Neural crest cell (in vitro differentiated cells): ENCODE data around the gene TCTN3. TPM values are rescaled to one million over a fixed set of nuclear protein-coding genes. Genes with fewer than 3 reads are reported as not detected.
"Not testable (repeated sequence)": the region's sequence is repeated elsewhere in the genome, so short reads cannot be mapped to it uniquely, and the experiment has no call there.

Experiments used
- DNase-seq: peaks from one replicate; pipeline ENCODE4 v3.0.0; 2021; ENCODE audit warnings: low read depth, mixed read lengths, low spot score
- H3K27ac Mint-ChIP-seq: one replicate; pipeline ENCODE4 v1.8.0; 2021; ENCODE audit warnings: mild to moderate bottlenecking, mixed read lengths; ENCODE audit not compliant: unreplicated experiment
- H3K27me3 Mint-ChIP-seq: 2 replicates; pipeline ENCODE4 v1.8.0; 2021; ENCODE audit warnings: low read depth, mild to moderate bottlenecking, mixed read lengths
- H3K36me3 Mint-ChIP-seq: 2 replicates; pipeline ENCODE4 v1.8.0; 2021; ENCODE audit warnings: low read depth, mild to moderate bottlenecking, mixed read lengths
- H3K4me1 Mint-ChIP-seq: 2 replicates; pipeline ENCODE4 v1.8.0; 2021; ENCODE audit warnings: mixed read lengths
- H3K4me3 Mint-ChIP-seq: one replicate; pipeline ENCODE4 v1.8.0; 2021; ENCODE audit warnings: mild to moderate bottlenecking, mixed read lengths
- H3K9me3 Mint-ChIP-seq: 2 replicates; pipeline ENCODE4 v1.8.0; 2021; ENCODE audit warnings: mixed read lengths
- total RNA-seq: library from RNA; stranded (reverse); gene quantifications from 2 replicates; pipeline ENCODE4 v1.2.1, GENCODE V29; 2021
- TF ChIP-seq, protein P1 (sequence below): fragments of 200-600 bp; sonication (generic); conservative IDR thresholded peaks from 2 replicates; pipeline ENCODE4 v1.5.0; 2021; ENCODE audit warnings: antibody characterized with exemption, mild to moderate bottlenecking

The TCTN3 gene
- total RNA-seq, 1 donor from 2014 or later = 45.5 TPM

DNA sequence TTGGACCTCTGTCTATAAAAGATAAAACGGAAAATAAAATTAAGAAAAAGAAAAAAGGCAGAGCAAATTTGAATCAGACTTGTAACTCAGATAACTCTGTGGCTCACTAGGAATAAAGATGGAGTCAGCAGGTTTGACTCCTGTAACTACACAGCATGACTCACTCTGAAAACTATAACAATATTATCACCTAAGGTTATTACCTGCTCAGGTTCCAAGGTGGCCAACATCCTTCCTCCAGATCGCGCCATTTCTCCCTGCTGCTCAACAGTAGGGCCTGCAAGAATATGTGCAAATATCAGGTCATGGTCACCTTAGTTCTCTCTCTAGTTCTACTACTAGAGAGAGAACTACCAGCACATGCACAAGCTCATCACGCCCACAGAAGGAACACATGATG is 67.2 kb downstream of the TCTN3 start:
- Mint-ChIP-seq H3K4me3 (no peak overlapping the region), H3K9me3 (no peaks in the 10 kb centered on the region)

DNA sequence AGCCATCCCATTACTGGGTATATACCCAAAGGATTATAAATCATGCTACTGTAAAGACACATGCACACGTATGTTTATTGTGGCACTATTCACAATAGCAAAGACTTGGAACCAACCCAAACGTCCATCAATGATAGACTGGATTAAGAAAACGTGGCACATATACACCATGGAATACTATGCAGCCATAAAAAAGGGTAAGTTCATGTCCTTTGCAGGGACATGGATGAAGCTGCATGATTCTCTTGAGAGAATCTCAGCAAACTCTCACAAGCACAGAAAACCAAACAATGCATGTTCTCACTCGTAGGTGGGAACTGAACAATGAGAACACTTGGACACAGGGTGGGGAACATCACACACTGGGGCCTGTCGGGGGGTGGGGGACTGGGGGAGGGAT is 73.3 kb downstream of the TCTN3 start:
- H3K27ac Mint-ChIP-seq = not testable (repeated sequence)

More for the DNA sequence above, 67.2 kb downstream of the TCTN3 start:
- H3K27ac Mint-ChIP-seq = no peak overlapping the region
- no peaks in the 10 kb centered on the region for H3K27me3 Mint-ChIP-seq
- TF ChIP-seq, protein P1, sequence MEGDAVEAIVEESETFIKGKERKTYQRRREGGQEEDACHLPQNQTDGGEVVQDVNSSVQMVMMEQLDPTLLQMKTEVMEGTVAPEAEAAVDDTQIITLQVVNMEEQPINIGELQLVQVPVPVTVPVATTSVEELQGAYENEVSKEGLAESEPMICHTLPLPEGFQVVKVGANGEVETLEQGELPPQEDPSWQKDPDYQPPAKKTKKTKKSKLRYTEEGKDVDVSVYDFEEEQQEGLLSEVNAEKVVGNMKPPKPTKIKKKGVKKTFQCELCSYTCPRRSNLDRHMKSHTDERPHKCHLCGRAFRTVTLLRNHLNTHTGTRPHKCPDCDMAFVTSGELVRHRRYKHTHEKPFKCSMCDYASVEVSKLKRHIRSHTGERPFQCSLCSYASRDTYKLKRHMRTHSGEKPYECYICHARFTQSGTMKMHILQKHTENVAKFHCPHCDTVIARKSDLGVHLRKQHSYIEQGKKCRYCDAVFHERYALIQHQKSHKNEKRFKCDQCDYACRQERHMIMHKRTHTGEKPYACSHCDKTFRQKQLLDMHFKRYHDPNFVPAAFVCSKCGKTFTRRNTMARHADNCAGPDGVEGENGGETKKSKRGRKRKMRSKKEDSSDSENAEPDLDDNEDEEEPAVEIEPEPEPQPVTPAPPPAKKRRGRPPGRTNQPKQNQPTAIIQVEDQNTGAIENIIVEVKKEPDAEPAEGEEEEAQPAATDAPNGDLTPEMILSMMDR = no peak
- no peaks in the 10 kb centered on the region for H3K4me1 Mint-ChIP-seq
- no peak for DNase-seq
- H3K36me3 Mint-ChIP-seq = peaks cover 17% of the 10 kb centered on the region

DNA sequence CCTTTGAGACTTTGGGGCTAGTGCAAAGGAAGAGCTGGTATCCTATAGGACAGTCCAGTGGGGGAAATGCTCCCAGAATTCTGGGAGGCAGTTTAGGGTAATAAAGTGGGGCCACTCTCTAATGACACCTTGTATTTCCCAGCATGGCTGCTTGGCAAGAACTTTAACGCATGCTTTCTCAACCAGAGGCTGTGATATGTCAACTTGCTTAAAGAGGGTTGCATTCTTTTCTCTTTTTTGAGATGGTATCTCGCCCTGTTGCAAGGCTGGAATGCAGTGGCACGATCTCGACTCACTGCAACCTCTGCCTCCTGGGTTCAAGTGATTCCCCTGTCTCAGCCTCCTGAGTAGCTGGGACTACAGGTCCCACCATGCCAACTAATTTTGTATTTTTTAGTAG is 75.6 kb downstream of the TCTN3 start:
- Mint-ChIP-seq H3K9me3 (no peaks in the 10 kb centered on the region), H3K4me1 (no peaks in the 10 kb centered on the region), H3K27ac (no peak overlapping the region), H3K27me3 (no peaks in the 10 kb centered on the region), H3K36me3 (peaks cover 36% of the 10 kb centered on the region), H3K4me3 (no peak overlapping the region)
- DNase-seq = no peak
- TF ChIP-seq, protein P1 = no peak

More for the DNA sequence above, 73.3 kb downstream of the TCTN3 start:
- not testable (repeated sequence) for DNase-seq, H3K9me3 Mint-ChIP-seq, H3K4me3 Mint-ChIP-seq, H3K27me3 Mint-ChIP-seq, H3K4me1 Mint-ChIP-seq
- H3K36me3 Mint-ChIP-seq = peaks cover 33% of the 10 kb centered on the region

DNA sequence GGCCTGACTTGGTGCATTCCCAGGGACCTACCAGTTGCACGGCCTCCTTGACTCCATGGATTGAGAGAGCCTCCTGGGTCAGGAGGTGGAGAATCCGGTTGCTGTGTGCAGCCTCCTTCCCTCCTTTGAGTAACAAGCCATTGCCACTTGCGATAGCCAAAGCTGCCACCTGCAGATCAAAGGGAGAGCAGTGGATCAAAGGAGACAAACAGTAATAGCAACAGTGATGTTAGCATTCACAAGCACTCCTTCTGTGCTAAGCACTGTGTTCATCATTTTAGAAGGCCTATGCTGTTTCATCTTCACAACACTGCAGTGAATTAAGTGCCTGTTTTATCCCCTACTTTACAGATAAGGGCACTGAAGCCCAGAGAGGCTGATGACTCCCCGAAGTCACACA is 77.3 kb downstream of the TCTN3 start:
- Mint-ChIP-seq H3K36me3 (peaks cover 37% of the 10 kb centered on the region), H3K27ac (no peak overlapping the region), H3K9me3 (no peaks in the 10 kb centered on the region), H3K4me1 (no peaks in the 10 kb centered on the region), H3K4me3 (no peak overlapping the region), H3K27me3 (no peaks in the 10 kb centered on the region)
- TF ChIP-seq, protein P1 = no peak
- no peak for DNase-seq

Other genes starting within 250 kb of the TCTN3 start
- 15.3 and 15.8 TPM in 2 replicates for gene SORBS1, start 132.6 kb downstream of the TCTN3 start, total RNA-seq
- gene ALDH18A1, start 37.2 kb downstream of the TCTN3 start, total RNA-seq = 172 and 182 TPM in 2 replicates
- gene ENTPD1, start 62.2 kb upstream of the TCTN3 start, total RNA-seq = 0.27 and 0.37 TPM in 2 replicates
- 0.47 and 1.0 TPM in 2 replicates for gene CC2D2B, start 214.0 kb upstream of the TCTN3 start, total RNA-seq